ENCODE results near the gene CELA2B.

DNA sequence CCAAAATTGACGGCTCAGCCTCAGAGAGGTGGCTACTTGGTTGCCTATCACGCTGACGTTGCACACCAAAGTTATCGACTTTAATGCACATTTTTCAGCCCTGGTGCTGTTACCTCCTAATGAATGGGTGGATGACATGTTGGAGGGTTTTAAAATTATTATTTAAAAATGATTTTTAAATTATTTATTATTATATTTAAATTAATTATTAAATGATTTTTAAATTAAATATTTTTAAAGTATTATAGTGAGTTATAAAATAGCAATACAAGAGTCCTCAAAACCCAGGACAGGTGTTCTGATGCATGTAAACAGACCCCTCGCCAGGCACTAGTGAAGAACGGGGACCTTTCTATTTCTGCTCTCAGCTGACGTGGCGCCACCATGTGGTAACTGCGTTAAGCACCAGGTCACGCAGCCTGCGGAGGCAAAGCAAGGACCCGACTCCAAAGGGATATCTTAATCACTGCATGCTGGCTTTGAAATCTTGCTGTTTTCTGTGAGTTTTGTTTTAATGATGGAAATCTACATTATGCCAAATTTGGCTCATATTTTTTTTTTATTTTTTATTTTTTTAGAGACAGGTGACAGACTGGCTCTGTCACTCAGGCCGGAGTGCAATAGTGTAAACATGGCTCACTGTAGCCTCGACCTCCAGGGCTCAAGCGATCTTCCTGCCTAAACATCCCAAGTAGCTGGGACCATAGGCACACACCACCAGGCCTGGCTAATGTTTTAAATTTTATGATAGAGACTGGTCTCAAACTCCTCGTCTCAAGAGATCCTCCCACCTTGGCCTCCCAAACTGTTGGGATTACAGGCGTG, 25.5 kb downstream of the CELA2B start:
- TF ChIP-seq POLR2A (IDR thresholded peaks at IDR 0.05; ENCODE audit: low read depth) (no peak), POLR2AphosphoS5 (IDR thresholded peaks at IDR 0.05) (no peak), EP300 (IDR thresholded peaks at IDR 0.05) (no peak)
- TF ChIP-seq, protein P1, sequence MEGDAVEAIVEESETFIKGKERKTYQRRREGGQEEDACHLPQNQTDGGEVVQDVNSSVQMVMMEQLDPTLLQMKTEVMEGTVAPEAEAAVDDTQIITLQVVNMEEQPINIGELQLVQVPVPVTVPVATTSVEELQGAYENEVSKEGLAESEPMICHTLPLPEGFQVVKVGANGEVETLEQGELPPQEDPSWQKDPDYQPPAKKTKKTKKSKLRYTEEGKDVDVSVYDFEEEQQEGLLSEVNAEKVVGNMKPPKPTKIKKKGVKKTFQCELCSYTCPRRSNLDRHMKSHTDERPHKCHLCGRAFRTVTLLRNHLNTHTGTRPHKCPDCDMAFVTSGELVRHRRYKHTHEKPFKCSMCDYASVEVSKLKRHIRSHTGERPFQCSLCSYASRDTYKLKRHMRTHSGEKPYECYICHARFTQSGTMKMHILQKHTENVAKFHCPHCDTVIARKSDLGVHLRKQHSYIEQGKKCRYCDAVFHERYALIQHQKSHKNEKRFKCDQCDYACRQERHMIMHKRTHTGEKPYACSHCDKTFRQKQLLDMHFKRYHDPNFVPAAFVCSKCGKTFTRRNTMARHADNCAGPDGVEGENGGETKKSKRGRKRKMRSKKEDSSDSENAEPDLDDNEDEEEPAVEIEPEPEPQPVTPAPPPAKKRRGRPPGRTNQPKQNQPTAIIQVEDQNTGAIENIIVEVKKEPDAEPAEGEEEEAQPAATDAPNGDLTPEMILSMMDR (IDR thresholded peaks at IDR 0.05): peak; percentile 44 to 71 (median 58)

Measured in esophagus muscularis mucosa (tissue), 4 donors.